Breast epithelium (tissue), 3 donors: ENCODE results near the gene AK5.
"Not testable (repeated sequence)": the region's sequence is repeated elsewhere in the genome, so short reads cannot be mapped to it uniquely, and the experiment has no call there.

Source experiments
- POLR2A ChIP-seq: fragments of 450-650 bp; IDR thresholded peaks from one replicate; pipeline ENCODE4 v1.6.1; 2016; ENCODE audit warnings: antibody characterized with exemption, mild to moderate bottlenecking, moderate library complexity
- POLR2AphosphoS5 ChIP-seq, 3 donors: sonication (generic); formaldehyde crosslinking; IDR thresholded peaks; one replicate each; pipeline ENCODE4 v1.6.1; 2017; ENCODE audit warnings: antibody characterized with exemption in 3 of 3
- TF ChIP-seq, protein P1 (sequence below), 3 donors: fragments of 450-650 bp; IDR thresholded peaks; one replicate each; pipeline ENCODE4 v1.5.1; 2016 to 2017; ENCODE audit warnings: antibody characterized with exemption in 3 of 3, mild to moderate bottlenecking in 3 of 3, moderate library complexity in 3 of 3

GRCh38 chr1:77418055-77418454, 136.2 kb downstream of the AK5 start:
- TF ChIP-seq, protein P1, sequence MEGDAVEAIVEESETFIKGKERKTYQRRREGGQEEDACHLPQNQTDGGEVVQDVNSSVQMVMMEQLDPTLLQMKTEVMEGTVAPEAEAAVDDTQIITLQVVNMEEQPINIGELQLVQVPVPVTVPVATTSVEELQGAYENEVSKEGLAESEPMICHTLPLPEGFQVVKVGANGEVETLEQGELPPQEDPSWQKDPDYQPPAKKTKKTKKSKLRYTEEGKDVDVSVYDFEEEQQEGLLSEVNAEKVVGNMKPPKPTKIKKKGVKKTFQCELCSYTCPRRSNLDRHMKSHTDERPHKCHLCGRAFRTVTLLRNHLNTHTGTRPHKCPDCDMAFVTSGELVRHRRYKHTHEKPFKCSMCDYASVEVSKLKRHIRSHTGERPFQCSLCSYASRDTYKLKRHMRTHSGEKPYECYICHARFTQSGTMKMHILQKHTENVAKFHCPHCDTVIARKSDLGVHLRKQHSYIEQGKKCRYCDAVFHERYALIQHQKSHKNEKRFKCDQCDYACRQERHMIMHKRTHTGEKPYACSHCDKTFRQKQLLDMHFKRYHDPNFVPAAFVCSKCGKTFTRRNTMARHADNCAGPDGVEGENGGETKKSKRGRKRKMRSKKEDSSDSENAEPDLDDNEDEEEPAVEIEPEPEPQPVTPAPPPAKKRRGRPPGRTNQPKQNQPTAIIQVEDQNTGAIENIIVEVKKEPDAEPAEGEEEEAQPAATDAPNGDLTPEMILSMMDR (IDR thresholded peaks at IDR 0.05), result not testable (repeated sequence)
- TF ChIP-seq POLR2A; POLR2AphosphoS5 (IDR thresholded peaks at IDR 0.05): not testable (repeated sequence)
